ENCODE measurements around the gene KATNA1. TPM values are rescaled to one million over a fixed set of nuclear protein-coding genes. Genes with fewer than 3 reads are reported as not detected.

KATNA1 gene
- total RNA-seq = 10 to 100 TPM in 1 of 2 donors, 1 to 10 TPM in 1; 8.3 to 14.5 TPM
- 1 to 10 TPM; 3.1 to 4.8 TPM for polyA plus RNA-seq

GRCh38 chr6:149648148-149649145 lies at the start of gene KATNA1:
Gene KATNA1, minus strand, starts transcription at chr6:149648714. Its CDS starts 10,167 bp downstream, at chr6:149638547.
- Histone ChIP-seq H3K27ac (ENCODE audit: low read depth in 1 of 2, low read length in 2 of 2) (peak within 1 kb of the TSS; percentile 67 to 73), H3K9me3 (ENCODE audit: control insufficient read depth in 4 of 4, low read length in 3 of 4) (no peaks in the 10 kb centered on the region), H3K9ac (ENCODE audit: low read depth in 1 of 2, low read length in 2 of 2) (peak within 1 kb of the TSS; percentile 76 to 85), H3K4me3 (ENCODE audit: low read depth in 1 of 3, low read length in 3 of 3) (peak within 1 kb of the TSS; percentile 72 to 87 (median 82)), H3K4me1 (ENCODE audit: control insufficient read depth in 4 of 4, insufficient read depth in 4 of 4, low read length in 3 of 4) (peaks cover 2 to 10% (median 6%) of the 10 kb centered on the region in 4 donors), H3K27me3 (ENCODE audit: control insufficient read depth in 4 of 4, insufficient read depth in 4 of 4, low read length in 3 of 4) (no peaks in the 10 kb centered on the region), H3K36me3 (ENCODE audit: control insufficient read depth in 4 of 4, insufficient read depth in 3 of 4, low read depth in 1 of 4, low read length in 3 of 4) (no peaks in the 10 kb centered on the region)
- DNase-seq (ENCODE audit: low spot score) = peak; percentile 92
- TF ChIP-seq CTCF (IDR thresholded peaks at IDR 0.05; ENCODE audit: low read depth, low read length, missing input control) = no peak
- TF ChIP-seq RAD21 (IDR thresholded peaks at IDR 0.05) = peak in 1 of 2 donors; percentile 52
- peak in 1 of 2 donors; percentile 28 for TF ChIP-seq HNF4A (conservative IDR thresholded peaks at IDR 0.05)
- no peak for TF ChIP-seq ATF3 (IDR thresholded peaks at IDR 0.05)
- peak; percentile 52 to 89 for TF ChIP-seq GABPA (IDR thresholded peaks at IDR 0.05 in 1 of 2, conservative IDR thresholded peaks at IDR 0.05 in 1 of 2)
- TF ChIP-seq SP1 (IDR thresholded peaks at IDR 0.05) = peak; percentile 63
- no peak for TF ChIP-seq FOXA1 (IDR thresholded peaks at IDR 0.05)
- peak; percentile 69 for TF ChIP-seq REST (IDR thresholded peaks at IDR 0.05)
- TF ChIP-seq EGR1 (IDR thresholded peaks at IDR 0.05; ENCODE audit: low read depth in 2 of 2) = no peak
- TF ChIP-seq HNF4G (IDR thresholded peaks at IDR 0.05) = no peak
- TF ChIP-seq MAX (IDR thresholded peaks at IDR 0.05) = peak; percentile 68
- peak; percentile 51 for TF ChIP-seq YY1 (IDR thresholded peaks at IDR 0.05)
- TF ChIP-seq ZBTB33 (IDR thresholded peaks at IDR 0.05) = peak; percentile 38
- TF ChIP-seq NR2F2 (IDR thresholded peaks at IDR 0.05) = peak; percentile 30
- peak; percentile 61 to 62 for TF ChIP-seq RXRA (IDR thresholded peaks at IDR 0.05)
- no peak for TF ChIP-seq JUND (IDR thresholded peaks at IDR 0.05)
- no peak for TF ChIP-seq FOXA2 (IDR thresholded peaks at IDR 0.05)
- peak; percentile 56 for TF ChIP-seq TAF1 (conservative IDR thresholded peaks at IDR 0.05)
- WGBS = under 1% methylated on average over 69 of the region's 69 CpGs
